ENCODE results near the gene ASCL5.

Gene ASCL5

DNA sequence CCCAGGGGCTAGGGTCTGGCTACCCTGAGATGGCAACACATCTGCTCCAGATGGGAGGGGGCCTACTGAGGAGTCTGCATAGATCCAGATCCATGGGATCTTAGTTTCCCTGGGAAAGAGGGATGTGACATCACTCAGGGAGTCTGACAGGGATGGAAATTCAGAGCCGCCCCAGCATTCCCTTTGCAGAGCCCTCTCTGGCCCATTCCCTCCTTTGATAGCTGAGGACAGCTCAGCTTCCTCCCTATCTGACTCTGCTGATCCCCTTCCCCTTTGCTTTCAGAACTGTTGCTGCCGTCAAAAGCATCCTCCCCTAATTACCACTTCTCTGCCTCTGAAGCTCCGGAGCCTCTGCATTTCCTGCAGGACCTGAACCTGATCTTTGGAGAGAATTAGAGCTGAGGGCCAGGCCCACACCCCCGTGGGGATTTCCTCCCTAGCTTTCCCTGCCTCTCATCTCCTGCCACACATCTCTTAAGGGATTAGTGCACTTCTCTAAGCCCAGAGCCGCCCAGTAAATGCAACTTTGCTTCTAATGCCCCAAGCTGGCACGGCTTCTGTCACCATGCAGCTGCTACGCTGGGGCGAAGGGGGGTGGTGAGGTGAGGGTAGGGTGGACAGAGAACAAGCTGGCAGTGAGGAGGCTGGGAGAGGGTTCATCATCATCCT lies 9.5 kb upstream of the ASCL5 start:
- Mint-ChIP-seq H3K4me1 (peaks cover 11% of the 10 kb centered on the region), H3K9me3 (no peaks in the 10 kb centered on the region), H3K4me3 (no peak overlapping the region), H3K36me3 (ENCODE audit: low read depth) (peaks cover 55% of the 10 kb centered on the region), H3K27ac (peak overlapping the region; percentile 88), H3K27me3 (ENCODE audit: low read depth, poor library complexity) (peaks cover 5% of the 10 kb centered on the region)
- TF ChIP-seq CTCF (IDR thresholded peaks at IDR 0.05), result no peak
- DNase-seq, result no peak

GRCh38 chr1:201134405-201134804 lies 7.4 kb upstream of the ASCL5 start:
- Mint-ChIP-seq H3K27ac (peak overlapping the region; percentile 36), H3K27me3 (ENCODE audit: low read depth, poor library complexity) (peaks cover 5% of the 10 kb centered on the region), H3K36me3 (ENCODE audit: low read depth) (peaks cover 46% of the 10 kb centered on the region), H3K9me3 (peaks cover 4% of the 10 kb centered on the region), H3K4me1 (peaks cover 8% of the 10 kb centered on the region), H3K4me3 (no peak overlapping the region)
- TF ChIP-seq CTCF (IDR thresholded peaks at IDR 0.05), result no peak
- DNase-seq, result no peak

DNA sequence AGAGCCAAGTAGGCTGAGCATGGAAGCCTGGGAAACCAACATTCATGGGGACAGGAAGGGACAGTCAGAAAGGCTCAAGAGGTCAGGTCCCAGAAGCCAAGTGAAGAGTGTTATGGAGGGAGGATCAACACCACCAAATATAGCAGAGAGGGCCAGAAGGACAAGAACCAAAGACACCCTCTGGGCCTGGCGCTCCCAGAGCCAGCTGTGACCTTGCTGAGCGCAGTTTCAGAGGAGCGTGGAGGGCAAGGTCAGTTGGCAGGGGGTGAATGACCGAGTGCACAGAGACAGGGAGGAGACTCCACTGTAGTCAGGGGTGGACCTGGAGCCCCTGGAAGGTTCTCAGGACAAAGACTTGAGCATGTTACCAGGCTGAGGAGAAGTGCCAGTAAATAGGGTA lies 4.4 kb upstream of the ASCL5 start:
- Mint-ChIP-seq H3K4me3 (no peak overlapping the region), H3K27ac (no peak overlapping the region), H3K27me3 (ENCODE audit: low read depth, poor library complexity) (peaks cover 12% of the 10 kb centered on the region), H3K9me3 (peaks cover 4% of the 10 kb centered on the region), H3K36me3 (ENCODE audit: low read depth) (peaks cover 43% of the 10 kb centered on the region), H3K4me1 (peaks cover 27% of the 10 kb centered on the region)
- no peak for DNase-seq
- no peak for TF ChIP-seq CTCF (IDR thresholded peaks at IDR 0.05)

- TF ChIP-seq CTCF (IDR thresholded peaks at IDR 0.05), result no peak
- H3K9me3 Mint-ChIP-seq, result peaks cover 4% of the 10 kb centered on the region
- H3K27ac Mint-ChIP-seq, result no peak overlapping the region
- DNase-seq, result no peak
- H3K4me1 Mint-ChIP-seq, result peaks cover 34% of the 10 kb centered on the region
- H3K36me3 Mint-ChIP-seq (ENCODE audit: low read depth), result peaks cover 24% of the 10 kb centered on the region
- H3K27me3 Mint-ChIP-seq (ENCODE audit: low read depth, poor library complexity), result peaks cover 28% of the 10 kb centered on the region
- no peak overlapping the region for H3K4me3 Mint-ChIP-seq
Observed at GRCh38 chr1:201128962-201129361, 2.0 kb upstream of the ASCL5 start.

- DNase-seq, result no peak
- H3K36me3 Mint-ChIP-seq (ENCODE audit: low read depth), result peaks cover 19% of the 10 kb centered on the region
- no peak overlapping the region for H3K27ac Mint-ChIP-seq
- no peak for TF ChIP-seq CTCF (IDR thresholded peaks at IDR 0.05)
- peaks cover 4% of the 10 kb centered on the region for H3K9me3 Mint-ChIP-seq
- peaks cover 34% of the 10 kb centered on the region for H3K4me1 Mint-ChIP-seq
- H3K4me3 Mint-ChIP-seq, result no peak overlapping the region
- peaks cover 27% of the 10 kb centered on the region for H3K27me3 Mint-ChIP-seq (ENCODE audit: low read depth, poor library complexity)
Observed at GRCh38 chr1:201128476-201128875, 1.5 kb upstream of the ASCL5 start.

GRCh38 chr1:201127755-201128455 lies 921 bp upstream of the ASCL5 start:
- Mint-ChIP-seq H3K4me3 (no peak overlapping the region), H3K27ac (no peak overlapping the region), H3K4me1 (peaks cover 34% of the 10 kb centered on the region), H3K36me3 (ENCODE audit: low read depth) (peaks cover 13% of the 10 kb centered on the region), H3K27me3 (ENCODE audit: low read depth, poor library complexity) (peaks cover 33% of the 10 kb centered on the region), H3K9me3 (peaks cover 4% of the 10 kb centered on the region)
- no peak for DNase-seq
- TF ChIP-seq CTCF (IDR thresholded peaks at IDR 0.05), result no peak
